H9 (cell line): ENCODE results near the gene REEP3. TPM values are rescaled to one million over a fixed set of nuclear protein-coding genes. Genes with fewer than 3 reads are reported as not detected.

Experiments used
- DNase-seq: peaks from one replicate; pipeline ENCODE4 v3.0.0-alpha.2; 2017
- H2AFZ ChIP-seq: one replicate; pipeline ENCODE4 v1.6.1; 2013; ENCODE audit warnings: mild to moderate bottlenecking, low read length, control low read depth, moderate library complexity
- H2AK5ac ChIP-seq: 2 replicates; pipeline ENCODE4 v1.6.1; 2013; ENCODE audit warnings: low read length, control low read depth, mixed read lengths; ENCODE audit not compliant: insufficient read length
- H2BK120ac ChIP-seq: one replicate; pipeline ENCODE4 v1.6.1; 2013; ENCODE audit warnings: low read depth, mild to moderate bottlenecking, low read length, control low read depth, inconsistent platforms; ENCODE audit not compliant: poor library complexity, severe bottlenecking
- H2BK12ac ChIP-seq: 2 replicates; pipeline ENCODE4 v1.6.1; 2013; ENCODE audit warnings: low read length, control low read depth, mixed read lengths, low read depth; ENCODE audit not compliant: insufficient read length
- H2BK15ac ChIP-seq: 2 replicates; pipeline ENCODE4 v1.6.1; 2013; ENCODE audit warnings: low read depth, low read length, control low read depth
- H2BK20ac ChIP-seq: one replicate; pipeline ENCODE4 v1.6.1; 2013; ENCODE audit warnings: low read depth, mild to moderate bottlenecking, low read length, control low read depth, inconsistent platforms; ENCODE audit not compliant: poor library complexity, severe bottlenecking
- H2BK5ac ChIP-seq: 2 replicates; pipeline ENCODE4 v1.6.1; 2013; ENCODE audit warnings: low read length, control low read depth, mixed read lengths; ENCODE audit not compliant: insufficient read length
- H3K14ac ChIP-seq: 2 replicates; pipeline ENCODE4 v1.6.1; 2013; ENCODE audit warnings: low read length, control low read depth; ENCODE audit not compliant: insufficient read depth
- H3K18ac ChIP-seq: 2 replicates; pipeline ENCODE4 v1.6.1; 2013; ENCODE audit warnings: low read depth, mild to moderate bottlenecking, mixed read lengths, low read length, control low read depth; ENCODE audit not compliant: insufficient read length
- H3K23ac ChIP-seq: 2 replicates; pipeline ENCODE4 v1.6.1; 2013; ENCODE audit warnings: low read length, control low read depth, mixed read lengths, low read depth; ENCODE audit not compliant: insufficient read length
- H3K23me2 ChIP-seq: 2 replicates; pipeline ENCODE4 v1.6.1; 2013; ENCODE audit warnings: low read depth, mild to moderate bottlenecking, mixed read lengths, low read length, control low read depth; ENCODE audit not compliant: insufficient read length, poor library complexity, severe bottlenecking
- H3K27ac ChIP-seq: 2 replicates; pipeline ENCODE4 v1.5.1; 2013; ENCODE audit warnings: low read length, control low read depth, mixed read lengths, low read depth; ENCODE audit not compliant: insufficient read length
- H3K27me3 ChIP-seq: 2 replicates; pipeline ENCODE4 v1.6.1; 2013; ENCODE audit warnings: low read length, control low read depth, inconsistent platforms; ENCODE audit not compliant: insufficient read depth
- H3K4ac ChIP-seq: 2 replicates; pipeline ENCODE4 v1.6.1; 2013; ENCODE audit warnings: low read depth, mild to moderate bottlenecking, control low read depth, inconsistent platforms, low read length, moderate library complexity
- H3K4me1 ChIP-seq: 2 replicates; pipeline ENCODE4 v1.6.1; 2013; ENCODE audit warnings: low read length, control low read depth, inconsistent platforms; ENCODE audit not compliant: insufficient read depth
- H3K4me2 ChIP-seq: 2 replicates; pipeline ENCODE4 v1.6.1; 2013; ENCODE audit warnings: low read length, control low read depth, mixed read lengths; ENCODE audit not compliant: insufficient read length, insufficient read depth
- H3K56ac ChIP-seq: 2 replicates; pipeline ENCODE4 v1.6.1; 2013; ENCODE audit warnings: low read depth, mild to moderate bottlenecking, mixed read lengths, low read length, control low read depth; ENCODE audit not compliant: insufficient read length
- H3K79me1 ChIP-seq: 2 replicates; pipeline ENCODE4 v1.6.1; 2013; ENCODE audit warnings: low read depth, mild to moderate bottlenecking, moderate library complexity, low read length, control low read depth, inconsistent platforms; ENCODE audit not compliant: insufficient read depth, poor library complexity, severe bottlenecking
- H3K79me2 ChIP-seq: 2 replicates; pipeline ENCODE4 v1.6.1; 2013; ENCODE audit warnings: low read length, control low read depth, inconsistent platforms; ENCODE audit not compliant: insufficient read depth
- H3K9ac ChIP-seq: 2 replicates; pipeline ENCODE4 v1.6.1; 2013; ENCODE audit warnings: low read length, control low read depth, mixed read lengths; ENCODE audit not compliant: insufficient read length; ENCODE audit errors: extremely low read depth
- H3K9me3 ChIP-seq: one replicate; pipeline ENCODE4 v1.6.1; 2013; ENCODE audit warnings: low read depth, low read length, inconsistent platforms; ENCODE audit not compliant: control insufficient read depth
- H3T11ph ChIP-seq: one replicate; pipeline ENCODE4 v1.6.1; 2013; ENCODE audit warnings: mild to moderate bottlenecking, low read length, control low read depth, inconsistent platforms
- H4K20me1 ChIP-seq: one replicate; pipeline ENCODE4 v1.6.1; 2013; ENCODE audit not compliant: control insufficient read depth, insufficient read length, insufficient read depth
- H4K5ac ChIP-seq: 2 replicates; pipeline ENCODE4 v1.6.1; 2013; ENCODE audit warnings: low read depth, mild to moderate bottlenecking, mixed read lengths, low read length, control low read depth; ENCODE audit not compliant: insufficient read length
- H4K8ac ChIP-seq: replicated peaks from 2 replicates; pipeline ENCODE4 v1.6.1; 2013; ENCODE audit warnings: low read length, control low read depth, mixed read lengths, low read depth; ENCODE audit not compliant: insufficient read length
- H4K91ac ChIP-seq: 2 replicates; pipeline ENCODE4 v1.6.1; 2013; ENCODE audit warnings: low read depth, mild to moderate bottlenecking, moderate library complexity, mixed read lengths, low read length, control low read depth; ENCODE audit not compliant: insufficient read length
- H3K27ac Mint-ChIP-seq, 3 experiments: 2 replicates in 2 of 3; 3 replicates in 1 of 3; pipeline ENCODE4 v1.8.0; 2020 to 2021; ENCODE audit warnings: mixed read lengths in 3 of 3, mild to moderate bottlenecking in 1 of 3, moderate library complexity in 1 of 3
- H3K27me3 Mint-ChIP-seq: 2 replicates; pipeline ENCODE4 v1.8.0; 2021; ENCODE audit warnings: low read depth, mild to moderate bottlenecking, moderate library complexity, mixed read lengths
- H3K36me3 Mint-ChIP-seq, 3 experiments: 2 replicates in 2 of 3; 3 replicates in 1 of 3; pipeline ENCODE4 v1.8.0; 2020 to 2021; ENCODE audit warnings: low read depth in 3 of 3, mixed read lengths in 3 of 3; ENCODE audit not compliant: insufficient read depth in 1 of 3
- H3K4me1 Mint-ChIP-seq, 2 experiments: 2 replicates each; pipeline ENCODE4 v1.8.0; 2020; ENCODE audit warnings: mixed read lengths in 2 of 2
- H3K4me3 Mint-ChIP-seq, 2 experiments: 2 replicates in 1 of 2; 3 replicates in 1 of 2; pipeline ENCODE4 v1.8.0; 2020 to 2021; ENCODE audit warnings: mild to moderate bottlenecking in 2 of 2, mixed read lengths in 2 of 2, moderate library complexity in 1 of 2
- H3K9me3 Mint-ChIP-seq, 2 experiments: 2 replicates in 1 of 2; 3 replicates in 1 of 2; pipeline ENCODE4 v1.8.0; 2020; ENCODE audit warnings: mild to moderate bottlenecking in 2 of 2, mixed read lengths in 2 of 2, moderate library complexity in 1 of 2
- WGBS: extraction: QIAGEN DNeasy Blood & Tissue Kit; methylation state at CpG from one replicate; pipeline ENCODE4 v1.1.7; 2013; ENCODE audit warnings: missing lambda C conversion rate, low lambda C conversion rate, mixed read lengths; ENCODE audit not compliant: insufficient read length; ENCODE audit errors: extremely low coverage; 5-methylcytosine and 5-hydroxymethylcytosine counted together
- total RNA-seq: library from RNA; stranded (reverse); gene quantifications from 2 replicates; pipeline ENCODE4 v1.2.1, GENCODE V29; 2021
- TF ChIP-seq, protein P1 (sequence below): fragments of 200-600 bp; sonication (generic); conservative IDR thresholded peaks from 3 replicates; pipeline ENCODE4 v1.8.0; 2021; ENCODE audit warnings: antibody characterized with exemption, mild to moderate bottlenecking

Gene REEP3
- total RNA-seq, 1 experiment from 2014 or later, result 21.4 TPM

DNA sequence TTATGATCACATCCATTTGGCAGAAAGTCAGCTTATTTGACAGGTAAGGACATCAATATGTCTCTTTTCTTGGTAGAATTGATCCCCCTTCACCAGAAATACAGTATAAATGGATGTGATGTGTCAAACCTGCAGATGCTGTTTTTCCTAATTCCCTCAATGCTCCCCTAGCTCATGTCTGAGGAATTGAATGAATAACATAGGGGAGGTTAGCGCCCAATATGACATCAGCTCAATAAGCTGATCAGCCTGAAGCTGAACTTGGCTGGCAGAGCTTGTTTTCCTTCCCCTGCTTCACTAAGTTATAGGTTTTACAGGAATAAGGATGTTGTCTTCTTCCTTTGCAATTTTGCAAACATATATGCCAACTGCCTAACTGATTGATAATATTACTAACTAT is 132.5 kb downstream of the REEP3 start:
- Histone ChIP-seq H3T11ph (no peak overlapping the region), H3K14ac (no peak overlapping the region), H3K18ac (no peak overlapping the region), H3K79me2 (no peaks in the 10 kb centered on the region), H3K4ac (no peak overlapping the region), H3K27ac (no peak overlapping the region), H2BK12ac (no peak overlapping the region), H2BK15ac (no peak overlapping the region), H4K8ac (no peak overlapping the region), H2BK20ac (no peak overlapping the region), H3K23me2 (no peaks in the 10 kb centered on the region), H2BK120ac (no peak overlapping the region), H3K79me1 (no peaks in the 10 kb centered on the region), H3K27me3 (no peaks in the 10 kb centered on the region), H3K9me3 (no peaks in the 10 kb centered on the region), H3K23ac (no peak overlapping the region), H2BK5ac (no peak overlapping the region), H4K5ac (no peak overlapping the region), H3K9ac (no peak overlapping the region), H4K91ac (no peak overlapping the region), H3K56ac (no peak overlapping the region), H3K4me2 (no peak overlapping the region), H2AFZ (no peak overlapping the region), H3K4me1 (no peaks in the 10 kb centered on the region), H4K20me1 (no peaks in the 10 kb centered on the region), H2AK5ac (no peak overlapping the region)
- DNase-seq, result no peak
- WGBS, result no CpG with 5 or more reads among the region's 1 CpG
- Mint-ChIP-seq H3K36me3 (no peaks in the 10 kb centered on the region), H3K27me3 (no peaks in the 10 kb centered on the region), H3K27ac (no peak overlapping the region), H3K4me1 (no peaks in the 10 kb centered on the region), H3K4me3 (no peak overlapping the region), H3K9me3 (no peaks in the 10 kb centered on the region; a peak in 1 of 5 replicates)
- TF ChIP-seq, protein P1, sequence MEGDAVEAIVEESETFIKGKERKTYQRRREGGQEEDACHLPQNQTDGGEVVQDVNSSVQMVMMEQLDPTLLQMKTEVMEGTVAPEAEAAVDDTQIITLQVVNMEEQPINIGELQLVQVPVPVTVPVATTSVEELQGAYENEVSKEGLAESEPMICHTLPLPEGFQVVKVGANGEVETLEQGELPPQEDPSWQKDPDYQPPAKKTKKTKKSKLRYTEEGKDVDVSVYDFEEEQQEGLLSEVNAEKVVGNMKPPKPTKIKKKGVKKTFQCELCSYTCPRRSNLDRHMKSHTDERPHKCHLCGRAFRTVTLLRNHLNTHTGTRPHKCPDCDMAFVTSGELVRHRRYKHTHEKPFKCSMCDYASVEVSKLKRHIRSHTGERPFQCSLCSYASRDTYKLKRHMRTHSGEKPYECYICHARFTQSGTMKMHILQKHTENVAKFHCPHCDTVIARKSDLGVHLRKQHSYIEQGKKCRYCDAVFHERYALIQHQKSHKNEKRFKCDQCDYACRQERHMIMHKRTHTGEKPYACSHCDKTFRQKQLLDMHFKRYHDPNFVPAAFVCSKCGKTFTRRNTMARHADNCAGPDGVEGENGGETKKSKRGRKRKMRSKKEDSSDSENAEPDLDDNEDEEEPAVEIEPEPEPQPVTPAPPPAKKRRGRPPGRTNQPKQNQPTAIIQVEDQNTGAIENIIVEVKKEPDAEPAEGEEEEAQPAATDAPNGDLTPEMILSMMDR, result no peak
